ENCODE data around the gene TRIM24.

The TRIM24 gene

GRCh38 chr7:138563808-138564207 lies 103.7 kb downstream of the TRIM24 start:
- TF ChIP-seq CTCF (IDR thresholded peaks at IDR 0.05; ENCODE audit: low read depth, low read length) = no peak
- DNase-seq (ENCODE audit: extremely low read depth, low read depth) = no peak

- no peak for DNase-seq (ENCODE audit: extremely low read depth, low read depth)
- no peak for TF ChIP-seq CTCF (IDR thresholded peaks at IDR 0.05; ENCODE audit: low read depth, low read length)
These were observed 104.3 kb downstream of the TRIM24 start for GRCh38 chr7:138564365-138564764.

- DNase-seq (ENCODE audit: extremely low read depth, low read depth) = no peak
- no peak for TF ChIP-seq CTCF (IDR thresholded peaks at IDR 0.05; ENCODE audit: low read depth, low read length)
These were observed 105.0 kb downstream of the TRIM24 start for GRCh38 chr7:138565071-138565450.

GRCh38 chr7:138565451-138566114 lies 105.5 kb downstream of the TRIM24 start:
- no peak for TF ChIP-seq CTCF (IDR thresholded peaks at IDR 0.05; ENCODE audit: low read depth, low read length)
- no peak for DNase-seq (ENCODE audit: extremely low read depth, low read depth)

GRCh38 chr7:138568655-138569054 lies 108.6 kb downstream of the TRIM24 start:
- TF ChIP-seq CTCF (IDR thresholded peaks at IDR 0.05; ENCODE audit: low read depth, low read length) = no peak
- DNase-seq (ENCODE audit: extremely low read depth, low read depth) = no peak

GRCh38 chr7:138569418-138569817 lies 109.4 kb downstream of the TRIM24 start:
- no peak for DNase-seq (ENCODE audit: extremely low read depth, low read depth)

GRCh38 chr7:138570715-138571114 lies 110.7 kb downstream of the TRIM24 start:
- DNase-seq (ENCODE audit: extremely low read depth, low read depth) = no peak

More at GRCh38 chr7:138569418-138569817, 109.4 kb downstream of the TRIM24 start:
- TF ChIP-seq CTCF (IDR thresholded peaks at IDR 0.05; ENCODE audit: low read depth, low read length) = no peak

More at GRCh38 chr7:138570715-138571114, 110.7 kb downstream of the TRIM24 start:
- no peak for TF ChIP-seq CTCF (IDR thresholded peaks at IDR 0.05; ENCODE audit: low read depth, low read length)
